CD4-positive, alpha-beta memory T cell (primary cell): Measurements from ENCODE around the gene RHOBTB1. TPM values are rescaled to one million over a fixed set of nuclear protein-coding genes. Genes with fewer than 3 reads are reported as not detected.

ENCODE experiments used
- CTCF ChIA-PET: fragments of 350-600 bp; sonication (Branson Sonifier 250); formaldehyde crosslinking; loops from one replicate; lab custom pipeline; 2021; ENCODE audit warnings: inconsistent platforms; ENCODE audit not compliant: partially characterized antibody; lab: Charles Lee
- POLR2A ChIA-PET: fragments of 350-600 bp; sonication (Branson Sonifier 250); formaldehyde crosslinking; loops from one replicate; lab custom pipeline; 2021; ENCODE audit not compliant: partially characterized antibody; lab: Charles Lee
- DNase-seq, 5 donors: peaks; one replicate each; pipeline versions ENCODE4 v3.0.0 to v3.0.0-alpha.2; 2020 to 2022; ENCODE audit warnings: mixed read lengths in 1 of 5
- H3K27ac ChIP-seq: one replicate; pipeline ENCODE4 v1.7.0; 2013; ENCODE audit warnings: low read depth, low read length
- H3K27me3 ChIP-seq: 2 replicates; pipeline ENCODE4 v1.7.0; 2013; ENCODE audit warnings: mild to moderate bottlenecking, low read length, moderate library complexity; ENCODE audit not compliant: insufficient read depth
- H3K36me3 ChIP-seq: 2 replicates; pipeline ENCODE4 v1.7.0; 2013; ENCODE audit warnings: mild to moderate bottlenecking, low read length, moderate library complexity; ENCODE audit not compliant: insufficient read depth
- H3K4me1 ChIP-seq: 2 replicates; pipeline ENCODE4 v1.7.0; 2013; ENCODE audit warnings: mild to moderate bottlenecking, low read length, moderate library complexity; ENCODE audit not compliant: insufficient read depth
- H3K4me3 ChIP-seq, 2 donors: one replicate each; pipeline ENCODE4 v1.7.0; 2013; ENCODE audit warnings: low read length in 2 of 2, mild to moderate bottlenecking in 1 of 2
- H3K9me3 ChIP-seq, 2 donors: one replicate each; pipeline ENCODE4 v1.7.0; 2013; ENCODE audit warnings: low read length in 2 of 2, control low read depth in 1 of 2; ENCODE audit not compliant: control insufficient read depth in 1 of 2
- H3K27ac Mint-ChIP-seq, 7 donors: one replicate each; pipeline ENCODE4 v1.8.0; 2020 to 2021; ENCODE audit warnings: mixed read lengths in 7 of 7, mild to moderate bottlenecking in 6 of 7, inconsistent platforms in 3 of 7, moderate library complexity in 3 of 7
- H3K27me3 Mint-ChIP-seq, 2 donors: one replicate each; pipeline ENCODE4 v1.8.0; 2020 to 2021; ENCODE audit warnings: mixed read lengths in 2 of 2
- H3K36me3 Mint-ChIP-seq, 2 donors: one replicate each; pipeline ENCODE4 v1.8.0; 2020 to 2021; ENCODE audit warnings: mixed read lengths in 2 of 2, inconsistent platforms in 1 of 2, mild to moderate bottlenecking in 1 of 2
- H3K4me1 Mint-ChIP-seq, 4 donors: one replicate each; pipeline ENCODE4 v1.8.0; 2020 to 2021; ENCODE audit warnings: mixed read lengths in 4 of 4, mild to moderate bottlenecking in 1 of 4
- H3K4me3 Mint-ChIP-seq, 8 donors: one replicate each; pipeline ENCODE4 v1.8.0; 2020 to 2021; ENCODE audit warnings: mixed read lengths in 8 of 8, mild to moderate bottlenecking in 7 of 8, moderate library complexity in 6 of 8, inconsistent platforms in 3 of 8
- H3K9me3 Mint-ChIP-seq, 8 donors: one replicate each; pipeline ENCODE4 v1.8.0; 2020 to 2021; ENCODE audit warnings: mixed read lengths in 8 of 8, mild to moderate bottlenecking in 5 of 8, inconsistent platforms in 3 of 8, moderate library complexity in 1 of 8
- intact Hi-C: fragments of 100-400 bp; cut with micrococcal nuclease; formaldehyde crosslinking; loops from one replicate; pipeline ENCODE4 v1.15.1; 2023
- polyA plus RNA-seq, 2 donors: library from polyadenylated mRNA; unstranded; fragments of 300-500 nt; fragmentation: Illumina TruSeq; gene quantifications; one replicate each; pipeline ENCODE4 v1.2.3, GENCODE V29; 2021
- total RNA-seq, 2 experiments: library from RNA; stranded (reverse); gene quantifications; one replicate each; pipeline ENCODE4 v1.2.3, GENCODE V29; 2021

RHOBTB1 gene
- total and polyA plus RNA-seq, 4 experiments from 2014 or later = 0.25 TPM; not detected in 3

DNA sequence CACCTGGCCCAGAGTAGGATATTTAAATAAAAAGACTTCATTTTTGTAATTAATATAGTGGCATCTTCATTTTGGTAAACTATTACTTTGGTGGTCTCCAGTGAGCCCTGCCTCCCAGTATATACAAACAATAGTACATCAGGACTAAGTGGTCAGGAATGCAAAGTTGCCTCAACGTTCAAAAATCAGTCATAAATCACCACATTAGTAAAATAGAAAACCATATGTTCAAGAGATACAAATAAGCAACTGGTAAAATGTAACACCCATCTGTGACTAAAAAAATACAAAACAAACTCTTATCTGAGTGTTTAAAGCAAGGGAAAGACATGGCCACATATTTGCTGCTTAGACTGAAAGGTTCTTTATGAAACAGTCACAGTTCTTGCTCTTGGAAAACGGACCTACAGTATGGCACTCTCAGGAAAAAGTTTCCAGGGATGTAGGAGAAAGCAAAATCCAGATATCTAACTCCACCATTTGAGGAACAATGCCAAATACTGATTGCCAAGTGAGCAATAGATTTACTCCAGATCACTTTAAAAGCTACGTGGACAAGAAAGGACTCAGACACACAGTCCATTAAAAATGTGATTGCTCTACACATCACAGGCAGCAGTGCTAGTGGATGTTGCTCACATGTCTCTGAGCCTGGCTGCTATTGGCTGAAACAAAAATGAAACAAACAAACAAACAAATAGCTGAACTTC is 15.1 kb upstream of the RHOBTB1 start:
- Histone ChIP-seq H3K4me1 (no peaks in the 10 kb centered on the region), H3K36me3 (no peaks in the 10 kb centered on the region), H3K27me3 (no peaks in the 10 kb centered on the region), H3K27ac (no peak overlapping the region), H3K9me3 (no peaks in the 10 kb centered on the region), H3K4me3 (no peak overlapping the region)
- Mint-ChIP-seq H3K9me3 (no peaks in the 10 kb centered on the region), H3K27me3 (peaks cover 8 to 11% of the 10 kb centered on the region in 2 donors), H3K4me3 (no peak overlapping the region), H3K27ac (no peak overlapping the region), H3K4me1 (peaks cover 0 to under 1% (median under 1%) of the 10 kb centered on the region in 4 donors), H3K36me3 (no peaks in the 10 kb centered on the region)
- POLR2A ChIA-PET = no interaction called here
- CTCF ChIA-PET = interaction anchor here (1.4 kb wide), 1 partner anchor 8 kb away, joined by 3 read pairs; no protein-coding TSS in a partner anchor
- intact Hi-C loops = no loop called here
- DNase-seq = no peak

DNA sequence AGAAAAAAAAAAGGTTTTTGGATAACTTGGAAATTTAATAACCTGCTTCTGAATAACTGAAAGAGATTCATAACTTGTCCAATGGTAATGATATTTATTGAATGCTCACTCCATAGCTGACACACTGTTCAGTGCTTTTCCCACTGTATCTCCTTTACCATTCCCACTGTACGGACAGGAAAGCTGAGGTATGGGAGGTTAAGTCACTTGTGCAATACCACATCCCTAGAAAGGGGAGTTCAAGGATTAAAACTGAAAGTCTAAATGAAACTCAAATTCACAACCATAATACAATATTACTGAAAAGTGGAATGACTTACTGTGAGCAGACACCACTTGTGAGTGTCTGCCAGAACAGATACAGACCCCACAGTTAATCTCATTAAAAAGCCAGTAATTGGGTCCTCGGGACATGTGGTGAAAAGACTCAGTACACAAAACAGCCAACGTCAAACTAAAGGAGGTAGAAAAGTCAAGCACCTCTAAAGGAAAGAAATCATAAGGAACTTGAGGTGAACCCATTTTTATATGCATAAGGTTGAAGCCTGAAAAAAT is 13.8 kb upstream of the RHOBTB1 start:
- POLR2A ChIA-PET = no interaction called here

DNA sequence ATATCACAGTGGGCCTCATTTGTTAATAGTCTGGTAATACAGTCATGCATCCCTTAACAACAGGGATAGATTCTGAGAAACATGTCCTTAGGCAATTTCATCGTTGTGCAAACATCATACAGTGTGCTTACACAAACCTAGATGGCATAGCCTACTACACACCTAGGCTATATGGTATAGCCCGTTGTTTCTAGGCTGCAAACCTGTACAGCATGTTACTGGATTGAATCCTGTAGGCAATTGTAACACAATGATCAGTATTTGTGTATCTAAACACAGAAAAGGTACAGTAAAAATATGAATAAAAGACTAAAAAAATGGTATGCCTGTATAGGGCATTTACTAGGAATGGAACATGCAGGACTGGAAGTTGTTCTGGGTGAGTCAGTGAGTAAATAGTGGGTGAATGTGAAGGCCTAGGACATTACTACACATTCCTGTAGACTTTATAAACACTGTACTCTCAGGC is 12.0 kb upstream of the RHOBTB1 start:
- H3K36me3 ChIP-seq = no peaks in the 10 kb centered on the region
- Mint-ChIP-seq H3K36me3 (no peaks in the 10 kb centered on the region), H3K4me1 (no peaks in the 10 kb centered on the region), H3K4me3 (no peak overlapping the region), H3K27me3 (peaks cover 11 to 13% of the 10 kb centered on the region in 2 donors), H3K27ac (no peak overlapping the region), H3K9me3 (no peaks in the 10 kb centered on the region)
- no peak overlapping the region for H3K4me3 ChIP-seq
- ChIA-PET CTCF (interaction anchor here (0.7 to 2.9 kb wide), 2 partner anchors 9 to 75 kb away, joined by 3 to 14 read pairs; no protein-coding TSS in a partner anchor), POLR2A (no interaction called here)
- H3K4me1 ChIP-seq = no peaks in the 10 kb centered on the region
- no peak for DNase-seq
- intact Hi-C loops = no loop called here
- no peak overlapping the region for H3K27ac ChIP-seq
- no peaks in the 10 kb centered on the region for H3K9me3 ChIP-seq
- no peaks in the 10 kb centered on the region for H3K27me3 ChIP-seq

More for the DNA sequence above, 13.8 kb upstream of the RHOBTB1 start:
- H3K27me3 ChIP-seq = no peaks in the 10 kb centered on the region
- H3K4me3 ChIP-seq = no peak overlapping the region
- H3K27ac ChIP-seq = no peak overlapping the region
- no peaks in the 10 kb centered on the region for H3K4me1 ChIP-seq
- Mint-ChIP-seq H3K36me3 (no peaks in the 10 kb centered on the region), H3K4me1 (no peaks in the 10 kb centered on the region), H3K9me3 (no peaks in the 10 kb centered on the region), H3K27me3 (peaks cover 9 to 11% of the 10 kb centered on the region in 2 donors), H3K4me3 (no peak overlapping the region), H3K27ac (no peak overlapping the region)
- no peaks in the 10 kb centered on the region for H3K9me3 ChIP-seq
- DNase-seq = no peak
- CTCF ChIA-PET = no interaction called here
- intact Hi-C loops = no loop called here
- H3K36me3 ChIP-seq = no peaks in the 10 kb centered on the region

DNA sequence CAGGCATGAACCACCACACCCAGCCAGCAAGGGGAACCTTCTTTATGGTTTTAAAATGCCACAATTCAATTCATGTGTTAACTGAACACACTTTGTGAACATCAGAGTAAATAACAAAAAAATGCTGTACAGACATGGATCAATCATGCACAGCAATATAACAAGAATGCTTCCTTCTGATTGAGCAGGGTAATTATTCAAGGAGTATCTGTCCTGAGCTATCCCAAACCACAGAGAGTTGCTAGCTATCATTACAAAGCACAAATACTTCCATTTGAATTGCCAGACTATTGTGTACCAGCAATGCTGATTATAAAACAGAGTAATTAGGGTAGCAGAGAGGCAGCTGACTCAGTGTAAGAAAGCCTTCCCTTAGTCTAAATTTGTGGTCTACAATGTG is 11.3 kb upstream of the RHOBTB1 start:
- H3K4me1 ChIP-seq = no peaks in the 10 kb centered on the region
- ChIA-PET CTCF (interaction anchor here (2.9 kb wide), 1 partner anchor 10 kb away, joined by 14 read pairs; no protein-coding TSS in a partner anchor), POLR2A (no interaction called here)
- no peaks in the 10 kb centered on the region for H3K9me3 ChIP-seq
- H3K27ac ChIP-seq = no peak overlapping the region
- Mint-ChIP-seq H3K27ac (no peak overlapping the region), H3K4me3 (no peak overlapping the region), H3K4me1 (peaks cover 0 to under 1% (median 0%) of the 10 kb centered on the region in 4 donors), H3K9me3 (no peaks in the 10 kb centered on the region), H3K36me3 (no peaks in the 10 kb centered on the region), H3K27me3 (peaks cover 16 to 19% of the 10 kb centered on the region in 2 donors)
- no peak overlapping the region for H3K4me3 ChIP-seq
- no peaks in the 10 kb centered on the region for H3K27me3 ChIP-seq
- intact Hi-C loops = no loop called here
- H3K36me3 ChIP-seq = no peaks in the 10 kb centered on the region
- no peak for DNase-seq

DNA sequence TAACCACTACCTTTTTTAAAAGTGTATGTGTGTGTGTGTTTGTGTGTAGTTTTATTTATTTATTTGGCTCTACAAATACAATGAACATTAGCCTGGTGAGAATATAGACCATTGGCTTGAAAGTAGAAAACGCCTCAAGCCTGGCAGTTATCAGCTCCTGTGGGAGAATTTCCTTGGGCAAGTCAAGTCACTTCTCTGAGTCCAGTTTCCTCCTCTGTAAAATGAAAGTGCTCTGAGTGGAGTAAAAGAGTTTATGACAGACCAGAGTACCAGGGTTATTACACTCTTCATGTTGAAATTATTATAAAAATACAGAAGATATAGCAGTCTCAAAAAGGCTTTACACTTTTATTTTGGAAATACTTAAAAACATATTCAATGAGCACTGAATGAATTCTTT is 10.1 kb upstream of the RHOBTB1 start:
- Mint-ChIP-seq H3K9me3 (no peaks in the 10 kb centered on the region), H3K4me1 (peaks cover 0 to 1% (median 0%) of the 10 kb centered on the region in 4 donors), H3K27ac (no peak overlapping the region), H3K27me3 (peaks cover 13 to 24% of the 10 kb centered on the region in 2 donors), H3K4me3 (no peak overlapping the region), H3K36me3 (no peaks in the 10 kb centered on the region)
- intact Hi-C loops = no loop called here
- H3K4me1 ChIP-seq = no peaks in the 10 kb centered on the region
- H3K9me3 ChIP-seq = no peaks in the 10 kb centered on the region
- DNase-seq = no peak
- no peak overlapping the region for H3K27ac ChIP-seq
- ChIA-PET POLR2A (no interaction called here), CTCF (interaction anchor here (0.8 to 2.9 kb wide), 2 partner anchors 8 to 11 kb away, joined by 3 to 14 read pairs; no protein-coding TSS in a partner anchor)
- H3K36me3 ChIP-seq = no peaks in the 10 kb centered on the region
- H3K27me3 ChIP-seq = no peaks in the 10 kb centered on the region
- H3K4me3 ChIP-seq = no peak overlapping the region

DNA sequence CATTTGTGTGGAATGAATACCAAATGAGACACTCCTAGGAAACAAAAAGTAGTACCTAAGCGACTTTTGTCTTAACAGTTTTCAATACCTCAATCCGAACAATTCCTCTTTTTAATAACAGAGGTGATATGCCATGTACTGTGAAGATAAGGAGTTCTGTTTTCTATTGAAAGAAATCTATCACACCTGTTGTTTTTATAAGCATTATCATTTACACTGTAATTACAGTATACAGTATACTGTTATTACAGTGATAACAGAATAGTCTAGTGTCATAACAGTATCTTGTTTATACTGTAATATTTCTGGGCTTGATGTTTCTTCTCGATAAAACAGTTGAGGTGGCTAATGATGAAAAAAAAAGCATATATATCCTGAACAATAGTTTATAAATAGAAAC is 9.4 kb upstream of the RHOBTB1 start:
- no peaks in the 10 kb centered on the region for H3K36me3 Mint-ChIP-seq
- no peaks in the 10 kb centered on the region for H3K9me3 Mint-ChIP-seq
- no peak overlapping the region for H3K4me3 ChIP-seq
- ChIA-PET CTCF (interaction anchor here (0.8 kb wide), 1 partner anchor 9 kb away, joined by 3 read pairs; no protein-coding TSS in a partner anchor), POLR2A (no interaction called here)
- H3K4me3 Mint-ChIP-seq = no peak overlapping the region
- H3K9me3 ChIP-seq = no peaks in the 10 kb centered on the region
- H3K36me3 ChIP-seq = no peaks in the 10 kb centered on the region
- H3K27ac ChIP-seq = no peak overlapping the region
- H3K27ac Mint-ChIP-seq = no peak overlapping the region
- intact Hi-C loops = no loop called here
- peaks cover 16 to 29% of the 10 kb centered on the region in 2 donors for H3K27me3 Mint-ChIP-seq
- H3K4me1 Mint-ChIP-seq = peaks cover 0 to 1% (median 0%) of the 10 kb centered on the region in 4 donors
- H3K4me1 ChIP-seq = no peaks in the 10 kb centered on the region
- no peaks in the 10 kb centered on the region for H3K27me3 ChIP-seq
- no peak for DNase-seq

DNA sequence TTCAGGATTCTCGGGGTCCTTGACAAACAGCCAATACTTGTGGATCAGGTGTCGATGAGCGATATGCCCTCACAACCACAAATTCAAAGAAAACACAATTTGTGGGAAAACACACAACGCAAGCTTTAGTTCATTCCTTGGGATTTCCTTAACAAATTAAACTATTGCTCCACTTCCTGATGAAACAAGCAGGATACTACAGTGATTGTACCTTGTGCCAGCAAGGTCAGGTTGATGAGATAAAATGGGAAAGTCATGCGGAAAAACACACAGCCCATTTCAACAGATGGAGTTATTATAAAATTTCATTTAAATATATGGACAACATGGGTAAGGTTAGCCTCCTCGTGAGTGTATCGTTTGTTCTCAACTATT is 8.8 kb upstream of the RHOBTB1 start:
- Mint-ChIP-seq H3K27me3 (peaks cover 21 to 35% of the 10 kb centered on the region in 2 donors), H3K36me3 (no peaks in the 10 kb centered on the region), H3K4me1 (peaks cover 0 to 1% (median 0%) of the 10 kb centered on the region in 4 donors), H3K27ac (no peak overlapping the region), H3K9me3 (no peaks in the 10 kb centered on the region), H3K4me3 (no peak overlapping the region)
- POLR2A ChIA-PET = no interaction called here
- no peak overlapping the region for H3K4me3 ChIP-seq
- no peak for DNase-seq
- H3K4me1 ChIP-seq = no peaks in the 10 kb centered on the region
- intact Hi-C loops = no loop called here
- CTCF ChIA-PET = no interaction called here
- no peaks in the 10 kb centered on the region for H3K27me3 ChIP-seq
- H3K36me3 ChIP-seq = no peaks in the 10 kb centered on the region
- H3K27ac ChIP-seq = no peak overlapping the region
- H3K9me3 ChIP-seq = no peaks in the 10 kb centered on the region
